Activated CD8-positive, alpha-beta memory T cell treated with anti-CD3 and anti-CD28 coated beads for 36 hours (primary cell): ENCODE data around the gene DNAJC16. TPM values are rescaled to one million over a fixed set of nuclear protein-coding genes. Genes with fewer than 3 reads are reported as not detected.

Experiments used
- CTCF ChIA-PET: fragments of 350-600 bp; sonication (Branson Sonifier 250); formaldehyde crosslinking; loops from one replicate; lab custom pipeline; 2021; ENCODE audit warnings: antibody characterized with exemption; lab: Charles Lee
- POLR2A ChIA-PET: fragments of 350-600 bp; sonication (Branson Sonifier 250); formaldehyde crosslinking; loops from one replicate; lab custom pipeline; 2021; ENCODE audit warnings: antibody characterized with exemption; lab: Charles Lee
- total RNA-seq, 2 experiments: library from RNA; stranded (reverse); gene quantifications; one replicate each; pipeline ENCODE4 v1.2.3, GENCODE V29; 2021

The DNAJC16 gene
- total RNA-seq, 2 experiments from 2014 or later = 17.1 to 17.4 TPM

DNA sequence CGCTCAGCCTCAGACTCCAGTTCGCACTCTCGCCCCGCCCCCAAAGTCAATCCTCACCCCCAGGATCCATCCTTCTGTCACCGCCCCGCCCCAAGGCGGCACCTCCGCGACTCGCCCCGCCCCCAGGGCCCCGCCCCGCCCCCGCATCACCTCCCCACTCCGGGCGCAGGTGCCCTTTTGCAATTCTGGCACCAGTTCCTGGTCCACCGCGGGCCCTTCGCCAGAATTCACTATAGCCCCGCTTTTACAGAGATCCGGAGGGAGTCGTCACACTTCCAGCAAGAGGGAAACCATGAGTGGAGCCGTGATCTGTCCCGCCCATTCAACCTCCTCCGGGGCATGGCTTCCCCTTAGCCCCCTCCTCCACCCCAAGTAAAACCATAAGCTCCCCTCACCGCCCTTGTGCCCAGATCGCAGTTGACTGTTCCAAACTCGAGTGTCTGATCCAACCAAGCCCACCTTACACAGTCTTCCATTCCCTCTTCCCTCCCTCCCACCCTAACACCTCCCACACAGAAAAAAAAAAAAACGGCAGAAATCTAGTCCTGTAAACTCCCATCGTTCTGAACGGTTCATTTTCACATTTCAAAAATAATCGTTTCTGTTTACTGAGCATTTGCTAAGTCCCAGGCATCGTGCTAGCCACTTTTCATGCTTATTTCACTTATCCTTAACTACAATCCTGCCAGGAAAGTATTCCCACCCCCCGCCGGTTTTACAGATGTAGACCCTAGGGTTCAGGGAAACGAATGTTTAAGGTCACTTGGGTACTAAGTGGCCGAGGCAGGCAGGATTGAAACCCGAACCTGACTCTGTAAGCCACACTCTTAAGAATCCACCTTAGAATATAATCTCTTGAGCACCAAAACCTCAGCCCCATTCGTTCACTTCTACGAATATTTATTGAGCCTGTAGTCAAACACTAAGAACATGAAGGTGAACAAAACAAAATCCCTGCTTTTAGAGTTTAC is 1.3 kb upstream of the DNAJC16 start:
- CTCF ChIA-PET = no interaction called here
- POLR2A ChIA-PET = no interaction called here

DNA sequence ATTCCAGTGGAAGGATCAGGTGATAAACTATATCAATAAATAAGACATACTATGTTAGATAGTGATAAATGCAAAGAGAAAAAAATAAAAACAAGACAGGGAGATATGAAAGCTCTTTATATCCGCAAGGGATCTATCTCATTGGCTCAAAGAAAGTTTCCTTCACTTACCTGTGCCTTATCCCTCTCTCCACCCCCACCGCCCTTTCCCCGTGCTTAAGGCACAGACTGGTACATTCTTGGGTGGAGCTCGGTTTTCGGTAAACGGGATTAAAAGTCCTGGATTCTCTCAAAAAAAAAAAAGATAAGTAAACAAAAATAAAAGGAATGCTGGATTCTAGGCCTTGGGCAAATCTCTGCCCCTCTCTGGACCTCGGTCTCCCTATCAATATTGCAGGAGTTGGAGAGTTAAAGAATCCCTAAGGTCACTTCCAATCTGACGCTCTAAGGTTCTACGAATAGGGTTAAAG is 593 bp upstream of the DNAJC16 start:
- ChIA-PET POLR2A (interaction anchor here (0.7 kb wide), 1 partner anchor 115 kb away, joined by 4 read pairs; no protein-coding TSS in a partner anchor), CTCF (no interaction called here)

GRCh38 chr1:15531003-15531402 is 4.4 kb downstream of the DNAJC16 start:
- CTCF ChIA-PET = interaction anchor here (0.6 kb wide), 1 partner anchor 181 kb away, joined by 5 read pairs; no protein-coding TSS in a partner anchor
- POLR2A ChIA-PET = no interaction called here

DNA sequence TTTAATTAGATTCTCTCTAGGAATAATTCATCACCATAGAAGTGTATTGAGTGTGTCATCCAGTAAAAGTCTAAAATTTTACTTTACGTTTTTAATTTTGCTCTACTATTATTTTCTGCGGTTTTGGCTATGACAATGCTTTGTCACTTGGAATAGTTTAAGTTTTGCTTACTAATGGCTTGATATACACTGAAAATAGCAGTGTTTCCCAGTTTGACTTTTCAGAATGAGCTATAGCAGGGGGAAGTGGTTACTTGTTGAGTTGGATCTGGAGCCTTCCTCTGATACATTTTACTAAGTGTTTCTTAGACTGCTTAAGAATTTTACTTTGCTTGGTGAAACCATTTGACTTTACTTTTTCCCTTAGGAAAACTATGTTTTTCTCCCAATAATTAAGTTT is 5.0 kb downstream of the DNAJC16 start:
- CTCF ChIA-PET = no interaction called here

DNA sequence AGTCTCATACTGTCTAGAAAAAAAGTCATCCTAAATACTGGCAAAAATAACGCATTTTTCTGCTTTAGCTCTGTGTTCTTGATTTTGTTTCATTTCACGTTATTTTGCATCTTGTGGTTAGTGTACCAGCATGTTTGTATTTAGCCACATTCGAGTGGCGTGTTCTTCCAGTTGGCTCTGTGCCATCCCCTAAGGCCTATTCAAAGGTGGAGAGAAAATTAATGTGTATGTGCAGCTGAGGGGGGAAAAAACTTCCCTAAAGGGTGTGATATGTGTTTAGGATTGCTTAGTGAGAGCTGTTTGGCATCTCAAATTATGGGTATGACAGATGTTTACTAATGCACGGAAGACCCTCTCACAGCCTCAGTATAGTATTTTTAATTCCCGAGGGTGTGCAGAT is 12.1 kb downstream of the DNAJC16 start:
- CTCF ChIA-PET = no interaction called here
- POLR2A ChIA-PET = no interaction called here

More for the DNA sequence above, 5.0 kb downstream of the DNAJC16 start:
- POLR2A ChIA-PET = no interaction called here

GRCh38 chr1:15540186-15540585 is 13.5 kb downstream of the DNAJC16 start:
- POLR2A ChIA-PET = no interaction called here
- CTCF ChIA-PET = no interaction called here

DNA sequence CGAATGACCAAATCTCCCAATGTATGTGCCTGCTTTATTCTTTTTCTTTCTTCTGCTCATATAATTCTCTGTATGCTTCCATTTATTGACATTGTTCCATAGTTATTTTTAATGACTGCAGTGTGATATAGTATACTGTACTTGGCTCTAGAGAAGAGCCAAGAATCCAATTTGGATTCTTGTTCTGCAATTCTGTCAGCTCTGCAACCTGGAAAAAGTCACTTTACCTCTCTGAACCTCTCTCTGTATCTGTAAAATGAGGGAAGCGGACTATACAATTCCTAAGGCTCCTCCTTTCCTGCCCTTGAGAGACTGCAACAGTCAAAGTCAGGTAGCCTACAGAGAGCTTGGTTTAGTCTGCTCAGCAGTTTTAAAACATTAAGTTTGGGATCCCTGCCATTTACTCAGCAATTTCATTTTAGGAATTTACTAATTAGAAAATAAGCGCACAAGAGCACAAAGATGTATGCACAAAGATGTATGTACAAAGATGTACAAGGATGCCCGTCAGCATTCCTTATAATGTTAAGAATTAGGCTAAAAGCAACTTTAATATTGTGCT is 14.7 kb downstream of the DNAJC16 start:
- ChIA-PET POLR2A (no interaction called here), CTCF (no interaction called here)

- POLR2A ChIA-PET = no interaction called here
- CTCF ChIA-PET = no interaction called here
Observed at GRCh38 chr1:15542388-15543250, 16.0 kb downstream of the DNAJC16 start.

DNA sequence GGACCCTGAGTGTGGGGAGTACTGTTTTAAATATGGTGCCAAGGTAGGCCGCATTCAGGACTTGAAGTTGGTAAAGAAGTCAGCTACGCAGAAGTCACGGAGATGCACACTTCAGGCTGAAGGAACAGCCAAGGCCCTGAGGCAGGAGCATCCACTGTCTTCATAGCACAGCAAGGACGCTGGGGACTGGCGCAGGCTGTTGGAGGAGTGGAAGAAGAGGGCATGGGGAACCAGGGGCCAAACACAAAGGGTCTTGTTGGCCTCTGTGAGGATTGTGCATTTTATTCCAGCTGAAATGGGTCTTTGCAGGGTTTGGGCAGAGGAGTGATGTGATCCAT is 16.6 kb downstream of the DNAJC16 start:
- ChIA-PET CTCF (no interaction called here), POLR2A (no interaction called here)

GRCh38 chr1:15543589-15544568 is 17.2 kb downstream of the DNAJC16 start:
- ChIA-PET POLR2A (no interaction called here), CTCF (no interaction called here)

- CTCF ChIA-PET = no interaction called here
- POLR2A ChIA-PET = no interaction called here
Observed at GRCh38 chr1:15546641-15547040, 20.0 kb downstream of the DNAJC16 start.

DNA sequence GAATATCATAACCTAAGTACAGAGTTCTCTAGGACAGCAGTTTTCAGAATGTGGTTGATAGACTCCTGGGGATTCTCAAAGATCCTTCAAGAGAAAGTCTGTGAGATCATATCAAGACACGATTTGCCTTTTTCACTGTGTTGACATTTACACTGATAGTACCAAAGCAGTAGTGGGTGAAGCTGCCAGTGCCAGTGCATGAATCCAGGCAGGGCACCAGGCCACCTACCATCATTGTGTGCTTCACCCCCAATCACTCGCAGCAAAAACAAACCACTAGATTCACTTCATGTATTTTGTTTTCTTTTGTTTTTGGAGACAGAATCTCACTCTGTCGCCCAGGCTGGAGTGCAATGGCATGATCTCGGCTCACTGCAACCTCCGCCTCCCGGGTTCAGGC is 23.9 kb downstream of the DNAJC16 start:
- ChIA-PET POLR2A (no interaction called here), CTCF (no interaction called here)

DNA sequence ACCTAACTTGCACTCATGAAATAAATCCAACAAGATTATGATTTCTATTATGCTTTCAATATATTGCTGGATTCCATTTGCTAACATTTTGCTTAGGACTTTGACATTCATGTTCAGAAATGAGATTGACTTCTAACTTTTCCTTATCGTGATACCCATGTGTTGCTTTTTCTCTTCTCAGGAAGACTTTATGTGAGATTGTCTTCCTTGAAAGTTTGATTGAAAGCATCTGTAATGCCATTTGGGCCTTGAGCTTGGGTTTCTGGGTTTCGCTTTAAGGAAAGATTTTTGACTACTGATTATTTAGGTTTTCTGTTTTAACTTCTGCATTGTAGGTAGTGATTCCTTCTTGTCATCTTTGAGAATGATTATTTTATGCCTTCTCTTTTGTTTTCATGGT is 30.4 kb downstream of the DNAJC16 start:
- ChIA-PET POLR2A (no interaction called here), CTCF (no interaction called here)

- POLR2A ChIA-PET = no interaction called here
Observed at GRCh38 chr1:15557594-15557993, 30.9 kb downstream of the DNAJC16 start.

DNA sequence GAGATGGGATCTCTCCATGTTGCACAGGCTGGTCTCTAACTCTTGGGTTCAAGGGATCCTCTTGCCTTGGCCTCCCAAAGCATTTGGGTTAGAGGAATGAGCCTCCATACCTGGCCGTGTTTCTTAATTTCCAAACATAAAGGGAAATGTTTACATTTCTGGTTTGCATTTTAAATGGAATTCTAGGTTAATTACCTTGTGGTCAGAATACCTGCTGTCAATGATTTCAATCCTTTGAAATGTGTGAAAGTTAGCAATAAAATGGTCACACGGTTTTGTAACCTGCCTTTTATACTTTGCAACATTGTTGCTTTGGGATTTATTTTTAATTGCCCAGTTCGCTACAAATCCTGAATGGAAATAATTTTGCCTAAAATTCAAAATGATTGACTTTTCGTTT is 31.9 kb downstream of the DNAJC16 start:
- ChIA-PET CTCF (no interaction called here), POLR2A (no interaction called here)

More at GRCh38 chr1:15557594-15557993, 30.9 kb downstream of the DNAJC16 start:
- CTCF ChIA-PET = interaction anchor here (0.7 kb wide), 1 partner anchor 17 kb away, joined by 3 read pairs; no protein-coding TSS in a partner anchor

- POLR2A ChIA-PET = no interaction called here
- CTCF ChIA-PET = no interaction called here
Observed at GRCh38 chr1:15559189-15559810, 32.7 kb downstream of the DNAJC16 start.

GRCh38 chr1:15568387-15569073 is 41.9 kb downstream of the DNAJC16 start:
- ChIA-PET CTCF (interaction anchor here (0.5 kb wide), 1 partner anchor 187 kb away, joined by 4 read pairs; no protein-coding TSS in a partner anchor), POLR2A (no interaction called here)
